GM21367 (cell line): ENCODE results near the gene CIITA.
"Not testable (repeated sequence)": the region's sequence is repeated elsewhere in the genome, so short reads cannot be mapped to it uniquely, and the experiment has no call there.

Experiments
- ATAC-seq: cut with Tn5 transposase; IDR thresholded peaks from one replicate; pipeline ENCODE4 v1.9.1; 2021; ENCODE audit not compliant: unreplicated experiment

CIITA gene

DNA sequence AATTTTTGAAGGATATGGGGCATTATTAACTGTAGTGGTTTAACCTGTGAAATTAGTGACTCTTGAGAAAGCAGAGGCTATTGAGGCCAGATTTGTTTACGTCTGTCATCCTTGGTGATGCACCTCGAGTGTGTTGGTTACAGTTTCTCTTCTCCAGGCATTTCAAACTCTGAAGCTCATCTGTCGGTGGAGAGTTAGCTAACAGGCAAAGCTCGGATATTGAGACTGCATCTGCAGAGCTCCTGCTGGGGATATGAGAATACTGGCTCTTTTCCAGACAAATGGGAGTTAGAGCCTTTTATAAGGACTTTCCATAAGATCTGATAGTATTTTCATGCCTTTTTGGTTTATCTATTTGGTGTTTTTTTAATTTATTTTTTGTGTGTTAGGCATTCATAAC lies 74.0 kb downstream of the CIITA start:
- ATAC-seq: no peak

DNA sequence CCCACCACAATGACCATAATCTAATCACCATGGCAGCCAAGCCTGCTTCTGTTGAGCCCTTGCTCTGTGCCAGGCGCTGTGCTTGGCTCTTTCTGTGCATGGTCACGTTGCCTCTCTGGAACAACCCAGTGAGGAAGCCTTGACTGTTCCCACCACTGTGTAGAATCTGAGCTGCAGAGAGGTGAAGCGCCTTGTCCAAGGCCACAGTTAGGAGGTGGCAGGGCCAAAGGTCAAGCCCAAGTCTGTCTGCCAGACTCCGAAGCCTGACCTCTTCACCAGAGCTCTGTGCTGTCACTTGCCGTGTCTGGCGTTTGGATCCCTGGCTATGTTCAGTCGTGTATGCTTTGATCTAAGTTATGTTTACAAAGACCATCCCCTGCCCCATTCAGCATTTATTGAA lies 77.9 kb downstream of the CIITA start:
- ATAC-seq: no peak

DNA sequence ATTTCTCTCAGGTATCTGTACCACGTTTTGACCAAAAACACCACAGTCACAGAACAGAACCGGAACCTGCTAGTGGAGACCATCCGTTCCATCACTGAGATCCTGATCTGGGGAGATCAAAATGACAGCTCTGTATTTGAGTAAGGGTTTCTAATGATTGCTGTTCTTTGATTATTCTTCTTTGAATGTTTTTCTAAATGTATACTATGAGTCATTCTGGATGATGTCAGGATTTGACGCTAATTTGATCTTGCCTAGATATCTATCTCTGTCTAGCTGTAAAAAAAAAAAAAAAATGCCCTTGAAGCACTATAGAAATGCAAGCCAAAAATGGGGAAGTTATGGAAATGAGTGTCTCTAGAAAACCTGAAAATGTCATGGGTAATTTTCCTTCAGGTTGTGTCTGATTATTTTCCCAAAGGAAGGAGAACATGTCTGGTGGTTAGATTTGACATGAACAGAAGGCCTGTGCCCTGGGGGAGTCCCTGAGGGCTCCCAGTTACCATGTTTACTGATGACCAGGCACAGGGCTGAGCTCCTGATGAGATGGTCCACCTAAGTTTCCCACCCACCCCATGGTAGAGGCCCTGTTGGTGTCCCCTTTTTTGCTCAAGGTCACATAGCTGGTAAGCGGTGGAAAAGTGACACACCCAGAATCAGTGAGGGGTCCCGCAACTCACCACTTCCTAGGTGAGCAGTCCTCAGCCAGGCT lies 80.9 kb downstream of the CIITA start:
- ATAC-seq: no peak

DNA sequence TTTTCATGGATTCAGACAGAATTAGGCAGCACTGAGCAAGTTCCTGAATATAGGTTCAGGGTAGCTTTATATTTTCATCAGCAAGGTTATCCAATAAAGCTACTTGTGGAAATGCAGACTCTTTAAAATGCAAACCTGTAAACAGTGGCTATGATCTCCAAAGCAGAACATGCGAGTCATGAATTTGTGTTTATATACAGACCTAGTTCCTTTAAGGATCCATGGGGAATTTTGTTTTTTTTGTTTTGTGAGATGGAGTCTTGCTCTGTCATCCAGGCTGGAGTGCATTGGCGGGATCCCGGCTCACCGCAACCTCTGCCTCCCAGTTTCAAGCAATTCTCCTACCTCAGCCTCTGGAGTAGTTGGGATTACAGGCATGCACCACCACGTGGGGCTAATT lies 82.2 kb downstream of the CIITA start:
- ATAC-seq: no peak

DNA sequence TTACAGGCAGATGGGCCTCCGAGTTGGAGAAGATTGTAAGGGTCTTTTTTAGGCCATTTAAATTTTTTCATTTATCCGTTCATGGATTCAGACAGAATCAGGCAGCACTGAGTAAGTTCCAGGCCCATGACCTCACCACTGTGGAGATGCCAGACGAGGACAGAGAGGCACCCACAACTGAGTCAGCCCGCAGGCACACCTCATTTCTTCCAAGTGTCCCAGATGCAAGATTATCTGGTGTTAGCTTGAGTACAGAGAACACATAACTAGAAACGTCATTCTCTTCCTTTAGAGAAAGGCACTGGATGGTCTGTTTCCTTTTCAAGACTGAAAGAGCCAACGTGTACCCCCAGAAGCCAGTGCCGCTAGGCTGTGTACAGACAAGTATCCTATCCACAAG lies 84.2 kb downstream of the CIITA start:
- no peak for ATAC-seq

DNA sequence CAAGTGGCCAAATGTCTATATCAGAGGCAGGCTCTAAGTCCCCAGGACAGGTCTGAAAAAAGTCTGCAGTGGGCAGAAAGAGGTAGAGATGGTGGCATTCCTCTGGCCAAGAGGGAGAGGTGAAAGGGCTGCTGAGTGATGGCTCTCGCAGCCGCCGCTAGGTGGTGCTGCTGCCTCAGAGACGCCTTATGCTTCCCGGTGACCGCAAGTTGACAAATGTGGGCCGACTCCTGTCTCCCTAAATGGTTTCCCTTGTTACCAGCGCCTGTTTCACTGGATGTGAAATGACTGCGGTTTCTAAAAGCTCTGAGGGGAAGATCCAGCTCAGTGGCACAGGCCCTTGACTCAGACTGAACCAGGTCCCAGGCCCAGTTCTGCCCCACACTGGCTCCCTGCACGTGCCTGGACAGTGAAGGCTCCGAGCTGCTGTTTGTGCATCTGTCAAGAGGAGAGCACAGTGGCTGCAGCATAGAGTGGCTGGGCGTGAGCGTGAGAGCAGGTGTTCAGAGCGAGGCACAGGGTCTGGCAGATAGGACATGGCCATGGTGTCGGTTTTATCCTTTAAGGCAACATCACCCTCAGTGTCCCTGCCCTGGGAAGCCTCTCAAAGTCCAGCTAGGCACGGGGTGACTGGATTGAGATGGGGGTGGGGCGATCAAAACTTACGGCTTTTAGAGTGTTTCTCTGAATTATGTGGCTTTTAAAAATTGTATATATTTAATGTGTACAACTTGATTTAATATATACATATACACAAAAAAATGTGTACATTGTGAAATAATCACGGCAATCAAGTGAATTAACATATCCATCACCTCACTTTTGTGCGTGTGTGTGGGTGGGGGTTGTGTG lies 87.3 kb downstream of the CIITA start:
- peak; percentile 38 for ATAC-seq

DNA sequence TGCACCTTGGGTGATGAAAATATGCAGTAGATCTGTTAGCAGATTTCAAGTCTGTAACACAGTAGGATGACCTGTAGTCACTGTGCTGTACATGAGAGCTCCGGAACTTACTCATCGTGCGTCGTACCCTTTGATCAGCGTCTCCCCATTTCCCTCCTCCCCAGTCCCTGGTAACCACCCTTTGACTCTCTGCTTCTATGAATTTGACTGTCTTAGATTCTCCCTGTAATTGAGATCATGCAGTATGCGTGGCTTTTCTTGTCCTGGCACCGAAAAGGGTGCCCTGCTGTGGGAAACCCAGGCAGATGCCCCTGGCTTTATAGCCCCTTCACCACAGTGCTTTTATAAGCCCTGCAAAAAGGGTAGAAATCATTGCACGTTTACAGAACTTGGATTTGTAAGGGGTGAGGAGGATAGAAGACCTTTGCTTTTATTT lies 87.9 kb downstream of the CIITA start:
- no peak for ATAC-seq

DNA sequence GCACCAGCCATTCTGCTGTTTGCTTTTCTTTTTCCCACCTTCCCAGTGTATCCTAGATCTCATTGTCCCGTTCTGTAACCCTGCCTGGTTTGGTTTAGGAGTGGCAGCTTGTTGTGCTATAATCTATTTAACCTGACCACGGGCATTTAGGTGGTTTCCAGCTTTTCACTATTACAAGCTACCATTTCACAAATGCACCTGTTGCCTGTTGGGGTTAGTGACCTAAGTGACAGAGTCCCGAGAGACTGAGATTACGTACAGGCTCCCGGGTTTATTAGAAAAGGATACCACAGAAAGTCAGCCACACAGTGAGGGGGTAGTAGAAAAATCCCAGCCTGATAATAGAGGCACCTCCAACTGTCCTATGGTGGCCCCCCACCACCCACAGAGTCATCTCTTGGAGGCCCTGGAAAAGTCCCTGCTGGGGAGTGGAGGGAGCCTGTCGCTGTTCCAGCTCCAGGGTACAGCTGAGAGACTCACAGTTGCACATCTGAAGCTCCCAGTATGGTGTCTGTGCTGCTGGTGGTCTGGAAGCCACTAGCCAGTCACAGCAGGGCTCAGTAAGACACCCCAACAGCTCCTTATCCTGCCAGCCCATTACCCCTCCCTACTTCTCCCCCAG lies 88.5 kb downstream of the CIITA start:
- ATAC-seq: peak; percentile 56

DNA sequence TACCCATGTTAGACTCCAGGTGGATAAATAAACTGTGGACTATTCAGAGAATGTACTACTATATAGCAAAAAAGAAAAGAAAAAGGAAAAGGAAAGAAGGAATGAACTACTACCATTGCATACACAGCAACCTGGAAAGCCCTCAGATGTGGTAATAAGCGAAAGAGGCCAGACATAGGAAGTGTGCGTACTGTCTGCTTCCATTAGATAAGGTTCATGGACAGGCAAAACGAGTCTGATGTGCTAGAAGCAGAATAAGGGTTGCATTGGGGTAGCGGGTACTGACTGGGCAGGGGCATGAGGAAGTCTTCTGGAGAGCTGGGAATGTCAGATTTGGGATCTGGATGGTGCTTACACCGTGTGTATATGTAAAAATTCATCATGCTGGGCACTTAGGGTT lies 89.1 kb downstream of the CIITA start:
- ATAC-seq: no peak

DNA sequence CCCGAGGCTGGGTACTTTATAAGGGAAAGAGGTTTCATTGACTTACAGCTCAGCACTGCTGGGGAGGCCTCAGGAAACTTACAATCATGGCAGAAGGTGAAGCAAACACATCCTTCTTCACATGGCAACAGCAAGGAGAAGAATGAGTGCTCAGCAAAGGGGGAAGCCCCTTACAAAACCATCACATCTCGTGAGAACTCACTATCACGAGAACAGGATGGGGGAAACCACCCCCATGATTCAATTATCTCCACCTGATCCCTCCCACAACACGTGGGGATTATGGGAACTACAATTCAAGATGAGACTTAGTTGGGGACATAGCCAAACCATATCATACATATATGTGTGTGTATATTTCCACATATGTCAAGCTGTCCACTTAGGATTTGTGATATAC lies 89.6 kb downstream of the CIITA start:
- ATAC-seq: not testable (repeated sequence)

DNA sequence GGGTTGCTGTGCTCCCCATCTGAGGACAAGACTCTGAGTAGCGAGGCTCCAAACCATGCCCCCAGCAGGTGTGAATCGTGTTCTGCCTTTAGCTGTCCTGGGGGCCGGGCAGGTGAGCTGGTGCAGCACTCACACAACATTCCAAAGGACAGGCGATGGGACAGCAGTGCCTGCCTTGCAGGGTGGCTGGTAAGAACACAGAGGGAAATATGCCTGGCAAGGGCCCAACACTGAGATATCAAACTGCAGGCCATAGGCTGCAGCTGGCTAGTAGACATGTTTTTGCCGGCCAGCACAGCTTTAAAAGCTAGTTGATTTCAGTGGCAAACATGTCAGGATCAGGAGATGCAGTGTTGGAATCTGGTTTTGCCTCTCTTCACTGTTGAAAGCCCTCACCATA lies 91.0 kb downstream of the CIITA start:
- ATAC-seq: no peak

DNA sequence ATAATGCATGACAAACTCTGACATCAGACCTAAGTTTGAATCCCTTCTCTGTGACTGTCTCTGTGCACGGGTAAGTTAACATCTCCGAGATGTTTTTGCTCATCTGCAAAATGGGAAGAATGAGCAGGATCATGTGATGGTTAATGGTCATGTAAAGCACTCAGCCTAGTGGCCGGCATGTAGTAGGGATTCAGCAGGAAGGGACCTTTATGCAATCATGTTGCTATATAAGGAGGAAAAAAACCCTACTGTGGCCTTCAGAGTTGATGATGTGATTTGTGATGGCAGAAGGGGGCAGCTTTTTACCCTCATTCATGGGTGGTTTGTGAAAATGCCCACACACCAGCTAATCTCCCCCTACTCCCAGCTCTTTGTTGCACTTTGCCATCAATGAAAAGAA lies 91.5 kb downstream of the CIITA start:
- no peak for ATAC-seq

DNA sequence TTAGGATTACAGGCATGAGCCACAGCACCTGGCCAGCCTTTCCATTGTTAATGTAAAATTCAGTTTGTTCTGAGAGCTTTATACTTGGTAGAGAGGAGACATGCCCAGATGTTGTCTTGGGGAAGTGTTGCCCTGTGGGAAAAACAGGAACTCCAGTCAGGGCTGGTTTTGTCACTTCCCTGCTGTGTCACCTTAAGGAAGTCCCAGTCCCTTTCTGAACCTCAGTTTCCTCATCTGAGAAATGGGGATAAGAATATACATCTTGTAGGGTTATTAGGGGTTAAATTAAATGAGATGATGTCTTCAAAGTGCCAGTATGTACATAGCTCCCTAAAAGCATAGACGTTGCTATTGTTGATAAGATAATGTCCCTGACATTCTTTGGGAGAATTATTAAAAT lies 92.6 kb downstream of the CIITA start:
- ATAC-seq: no peak

DNA sequence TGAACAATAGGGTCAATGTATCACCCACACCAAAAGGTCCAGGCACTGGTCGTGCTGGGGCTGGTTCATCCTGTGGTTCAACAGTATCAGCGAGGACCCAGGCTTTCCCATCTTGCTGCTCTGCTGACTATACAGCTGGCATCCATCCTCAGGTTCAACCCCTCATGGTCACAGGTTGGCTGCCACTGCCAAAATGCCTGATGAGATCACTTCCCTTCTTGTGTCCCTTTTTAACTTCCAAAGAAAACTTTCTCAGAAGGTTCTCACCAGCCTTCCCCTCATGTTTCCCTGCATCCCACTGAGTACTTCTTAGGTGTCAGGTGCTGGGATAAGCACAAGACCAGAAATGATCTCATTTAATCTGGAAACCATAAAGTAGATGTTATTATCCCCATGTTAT lies 93.1 kb downstream of the CIITA start:
- no peak for ATAC-seq

DNA sequence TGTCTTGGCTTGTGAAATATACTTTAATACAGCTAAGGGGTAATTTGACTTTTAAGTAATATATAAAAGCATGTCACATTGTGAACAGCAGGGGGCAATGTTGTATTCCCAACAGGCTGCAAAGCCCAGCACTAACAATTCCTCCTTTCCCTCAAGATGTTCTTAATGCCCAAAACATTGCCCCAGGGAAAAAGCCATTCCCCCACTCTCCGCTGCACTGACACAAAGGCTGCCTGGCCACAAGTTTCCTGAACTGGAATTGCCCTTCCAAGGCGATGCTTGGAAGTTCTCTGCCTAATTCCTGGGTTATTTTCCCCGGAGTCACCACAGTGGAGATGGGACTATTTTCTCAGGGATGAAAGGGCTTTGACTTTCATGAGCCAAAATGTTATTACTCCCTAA lies 94.6 kb downstream of the CIITA start:
- no peak for ATAC-seq

DNA sequence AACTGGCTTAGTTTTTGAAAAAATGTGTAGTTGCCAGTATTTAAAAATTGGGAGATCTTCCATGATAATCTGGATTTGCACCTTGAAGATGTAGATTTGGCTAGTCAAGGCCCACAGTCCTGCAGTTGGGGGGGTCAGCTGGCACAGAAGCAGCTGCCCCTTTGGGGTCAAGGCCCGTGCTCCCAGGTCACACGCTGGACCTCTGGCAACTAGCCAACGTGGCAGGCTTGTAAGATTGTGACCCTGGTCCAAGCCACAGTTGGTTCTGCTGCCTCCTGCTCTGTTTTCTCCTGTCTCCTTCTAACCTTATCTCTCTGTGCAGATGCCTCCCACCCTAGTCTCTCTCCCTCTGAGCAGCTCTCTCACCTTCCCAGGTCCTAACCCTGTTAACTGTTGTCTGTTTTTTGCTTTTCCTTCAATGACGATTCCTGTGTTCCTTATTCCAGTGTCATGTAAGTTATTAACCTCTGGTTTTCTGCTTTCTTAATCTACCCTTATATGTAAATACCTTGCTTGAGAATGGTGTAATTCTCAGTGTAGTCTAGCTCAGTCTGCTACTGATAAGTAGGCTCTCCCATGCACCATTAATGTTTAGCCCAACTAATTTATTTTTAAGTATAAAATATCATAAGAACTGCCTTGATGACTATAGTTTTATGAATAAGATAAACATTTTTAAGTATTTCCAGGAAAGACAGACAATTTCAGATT lies 95.3 kb downstream of the CIITA start:
- no peak for ATAC-seq

DNA sequence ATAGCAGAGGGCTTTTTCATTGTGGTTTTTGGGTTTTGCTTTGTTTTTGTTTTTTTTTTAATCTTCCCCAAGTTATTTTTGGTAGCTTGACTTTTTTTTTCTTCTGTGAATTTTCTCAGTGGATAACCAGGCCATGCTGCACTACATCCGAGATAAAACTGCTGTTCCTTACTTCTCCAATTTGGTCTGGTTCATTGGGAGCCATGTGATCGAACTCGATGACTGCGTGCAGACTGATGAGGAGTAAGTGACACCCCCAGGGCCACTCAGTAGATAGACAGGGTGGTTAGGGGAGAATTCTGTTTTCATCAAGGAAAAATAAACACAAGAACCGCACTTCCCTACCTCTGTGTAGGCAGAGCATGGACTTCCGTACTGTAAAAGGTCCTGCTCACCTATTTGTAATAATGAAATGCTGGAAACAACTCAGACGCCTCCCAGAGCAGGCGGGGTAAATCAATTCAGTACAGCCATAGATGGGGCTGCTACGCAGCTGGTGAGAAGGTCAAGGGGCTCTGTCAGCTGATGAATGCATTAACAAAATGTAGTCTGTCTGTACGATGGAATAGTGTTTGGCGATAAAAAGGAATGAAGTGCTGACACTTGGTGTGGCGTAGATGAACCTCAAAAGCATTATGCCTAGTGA lies 95.9 kb downstream of the CIITA start:
- ATAC-seq: no peak

DNA sequence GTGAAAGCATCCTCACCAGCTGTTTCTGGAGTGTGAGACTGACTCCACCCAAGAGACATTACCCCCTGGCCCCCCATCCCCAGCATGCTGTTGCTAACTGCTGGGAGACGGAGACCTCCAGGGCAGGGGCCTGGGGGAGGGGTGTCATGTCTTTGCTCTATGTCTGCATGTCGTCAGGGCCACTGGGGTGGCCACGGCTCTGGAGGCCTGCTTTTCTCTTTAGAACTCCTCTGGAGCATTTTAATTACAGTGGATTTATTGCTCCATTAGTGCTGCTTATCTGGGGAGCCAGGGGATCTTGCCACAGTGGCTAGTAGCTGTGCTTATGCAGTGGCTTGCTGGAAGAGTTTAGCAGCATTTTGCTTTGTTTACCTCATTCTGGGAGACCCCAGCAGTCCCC lies 99.6 kb downstream of the CIITA start:
- ATAC-seq: no peak

DNA sequence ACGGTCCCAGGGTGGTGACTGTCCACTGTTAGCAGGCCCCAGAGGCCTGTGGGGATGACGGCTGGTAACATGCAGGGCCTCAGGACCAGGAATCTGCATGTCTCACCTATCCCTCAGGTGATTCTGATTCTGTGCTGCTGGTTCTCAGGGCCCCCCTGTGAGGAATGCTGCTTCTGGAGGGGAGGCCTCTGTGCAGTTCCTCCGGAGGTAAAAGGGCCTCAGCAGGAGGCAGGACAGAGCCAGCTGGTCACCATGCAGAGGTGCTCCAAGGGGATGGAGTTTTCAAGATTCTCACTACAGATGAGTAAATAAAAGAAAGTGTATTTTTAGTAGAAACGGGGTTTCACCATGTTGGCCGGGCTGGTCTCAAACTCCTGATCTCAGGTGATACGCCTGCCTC lies 101.1 kb downstream of the CIITA start:
- no peak for ATAC-seq

DNA sequence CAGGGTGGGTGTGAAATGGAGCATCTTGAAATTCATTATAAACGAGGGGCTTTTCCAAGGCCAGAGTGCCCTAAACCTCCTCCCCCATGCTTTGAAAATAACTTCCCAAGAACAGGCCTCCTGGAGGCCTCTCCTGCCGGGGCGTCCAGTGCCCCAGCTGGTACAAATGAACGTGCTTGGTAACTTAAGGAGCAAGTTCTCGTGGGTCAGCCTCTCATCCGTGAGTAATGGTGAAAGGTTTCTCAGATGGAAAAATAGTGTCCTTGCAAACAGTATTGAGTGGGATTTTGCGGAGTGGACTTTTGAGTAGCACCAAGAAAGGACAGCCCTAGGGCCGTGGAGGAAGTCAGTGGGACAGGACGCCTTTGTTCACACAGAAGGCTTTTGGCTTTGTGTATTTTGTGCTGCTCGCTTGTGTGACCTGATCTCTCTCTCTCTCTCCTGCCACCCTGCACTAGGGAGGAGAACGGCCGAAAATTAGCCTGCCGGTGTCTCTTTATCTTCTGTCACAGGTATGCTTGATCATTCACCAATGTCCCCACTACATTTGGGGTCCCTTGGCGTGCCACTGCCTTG lies 102.0 kb downstream of the CIITA start:
- no peak for ATAC-seq
